ENCODE results near the gene VILL.
"Not testable (repeated sequence)": the region's sequence is repeated elsewhere in the genome, so short reads cannot be mapped to it uniquely, and the experiment has no call there.

VILL gene

GRCh38 chr3:37986479-37987314, 3.9 kb upstream of the VILL start:
- no peak for DNase-seq (ENCODE audit: low spot score)

- DNase-seq (ENCODE audit: low spot score) = no peak
Observed at GRCh38 chr3:37987315-37987697, 3.3 kb upstream of the VILL start.

DNA sequence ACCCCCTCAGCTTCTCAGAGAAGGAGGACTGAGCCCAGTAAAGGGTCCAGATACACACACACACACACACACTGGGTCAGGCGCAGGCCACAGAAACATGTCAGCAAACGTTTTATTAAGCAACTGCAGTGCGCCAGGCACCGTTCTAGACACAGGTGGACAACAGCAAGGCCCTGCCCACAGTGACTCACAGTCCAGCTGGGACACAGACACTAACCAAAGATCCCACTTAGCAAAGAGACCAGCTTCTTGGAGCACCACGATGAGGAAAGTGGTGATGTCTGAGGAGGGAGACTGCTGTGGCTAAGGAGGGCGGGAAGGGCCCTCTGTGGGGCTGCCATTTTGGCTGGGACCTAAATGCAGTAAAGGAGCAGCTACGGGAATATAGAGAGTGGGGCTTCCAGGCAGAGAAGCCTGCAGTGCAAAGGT, 2.8 kb upstream of the VILL start:
- DNase-seq (ENCODE audit: low spot score) = no peak

- DNase-seq (ENCODE audit: low spot score) = not testable (repeated sequence)
Observed at GRCh38 chr3:37988376-37988775, 2.2 kb upstream of the VILL start.

DNA sequence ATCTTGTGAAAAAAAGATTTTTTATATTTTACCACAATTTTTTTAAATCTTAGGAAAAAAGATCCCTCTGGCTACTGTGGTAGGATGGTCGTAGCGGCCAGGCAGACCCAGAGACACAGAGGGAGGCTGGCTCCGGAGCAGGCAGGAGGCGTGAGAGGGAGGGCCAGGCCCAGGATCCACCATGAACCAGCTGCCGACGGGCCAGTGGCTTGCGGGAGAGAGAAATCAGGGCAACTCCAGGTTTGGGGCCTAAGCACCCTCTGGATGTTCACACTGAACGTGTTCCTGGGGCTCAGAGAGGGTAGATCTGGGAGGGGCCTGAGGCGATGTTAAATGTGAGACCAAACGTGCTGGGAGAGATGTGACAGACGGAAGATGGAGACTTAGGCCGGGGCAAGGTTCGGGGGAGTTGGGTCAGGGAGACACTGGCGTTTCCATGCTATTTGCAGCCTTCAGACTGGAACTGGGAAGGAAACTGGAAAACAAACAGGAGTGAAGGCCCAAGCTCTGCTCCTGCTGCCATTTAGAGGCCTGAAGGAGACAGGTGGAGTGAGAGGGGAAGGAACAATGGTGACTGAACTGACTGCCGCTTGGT, 1.6 kb upstream of the VILL start:
- DNase-seq (ENCODE audit: low spot score) = no peak

- no peak for DNase-seq (ENCODE audit: low spot score)
Observed at GRCh38 chr3:37989821-37990480, 635 bp upstream of the VILL start.

GRCh38 chr3:37991109-37991508, 523 bp downstream of the VILL start:
- DNase-seq (ENCODE audit: low spot score) = no peak

DNA sequence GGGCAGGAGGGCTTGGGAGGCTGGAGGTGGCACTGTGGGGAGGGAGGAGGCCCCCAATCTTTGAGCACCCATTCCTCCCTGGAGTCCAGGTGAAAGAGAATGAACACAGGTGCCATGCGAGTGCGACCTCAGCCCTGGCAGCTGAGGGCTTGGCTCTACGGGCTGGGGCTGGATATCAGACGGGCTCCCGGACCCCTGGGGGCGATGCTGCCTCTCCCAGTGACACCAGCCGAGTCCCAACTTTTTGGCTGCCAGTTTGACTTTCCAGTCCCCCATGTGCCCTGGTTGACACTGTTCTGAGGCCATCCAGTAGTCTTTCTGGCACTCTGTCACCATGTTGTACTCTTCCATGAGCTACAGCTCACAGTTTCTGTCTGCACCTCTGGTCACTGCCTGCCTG, 1.2 kb downstream of the VILL start:
- no peak for DNase-seq (ENCODE audit: low spot score)

GRCh38 chr3:37992271-37993066, 1.9 kb downstream of the VILL start:
- DNase-seq (ENCODE audit: low spot score) = no peak

- DNase-seq (ENCODE audit: low spot score) = no peak
Observed at GRCh38 chr3:37993067-37993455, 2.5 kb downstream of the VILL start.

DNA sequence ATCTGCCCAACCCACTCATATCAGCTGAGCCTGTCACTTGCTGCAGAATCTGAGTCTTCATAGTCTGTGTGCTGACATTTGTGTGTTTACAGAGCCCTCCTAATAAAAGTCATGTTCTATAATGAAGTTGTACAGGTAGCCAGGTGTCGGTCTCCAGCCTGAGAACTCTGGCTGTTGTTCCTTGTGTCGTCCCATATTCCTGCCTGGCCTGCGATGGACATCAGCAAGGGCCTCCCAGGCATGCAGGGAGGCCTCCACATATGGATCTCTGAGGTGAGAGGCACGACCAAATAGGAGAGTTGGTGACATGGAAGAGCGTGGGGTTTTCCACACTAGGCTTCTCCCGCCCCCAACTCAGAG, 2.9 kb downstream of the VILL start:
- DNase-seq (ENCODE audit: low spot score) = no peak

DNA sequence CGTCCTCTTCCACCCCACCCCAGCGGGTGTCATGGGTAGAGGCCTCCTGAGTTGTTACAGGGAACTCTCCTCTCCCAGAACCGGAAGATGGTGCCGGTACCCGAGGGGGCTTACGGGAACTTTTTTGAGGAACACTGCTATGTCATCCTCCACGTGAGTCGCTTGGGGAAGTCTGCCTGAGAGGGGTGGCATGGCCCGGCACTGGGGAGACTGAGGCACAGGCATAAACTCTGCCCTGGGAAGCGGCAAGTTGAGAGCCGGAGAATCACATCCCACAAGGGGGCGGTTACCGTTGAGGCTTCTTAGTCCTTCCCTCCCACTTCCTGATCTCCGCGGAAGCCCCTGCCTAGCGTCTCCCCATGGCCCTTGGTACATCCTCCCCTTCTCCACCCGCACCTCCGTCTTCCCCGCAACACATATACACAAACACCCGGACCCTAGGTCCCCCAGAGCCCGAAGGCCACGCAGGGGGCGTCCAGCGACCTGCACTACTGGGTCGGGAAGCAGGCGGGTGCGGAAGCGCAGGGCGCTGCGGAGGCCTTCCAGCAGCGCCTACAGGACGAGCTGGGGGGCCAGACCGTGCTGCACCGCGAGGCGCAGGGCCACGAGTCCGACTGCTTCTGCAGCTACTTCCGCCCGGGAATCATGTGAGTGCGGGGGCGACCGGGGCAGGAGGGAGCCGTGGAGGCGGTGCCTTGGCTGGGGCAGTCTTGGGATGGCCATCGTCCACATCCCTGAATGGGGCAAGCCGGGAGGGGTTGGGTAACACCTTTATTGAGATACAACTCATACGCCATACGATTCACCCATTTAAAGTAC, 3.4 kb downstream of the VILL start:
- DNase-seq (ENCODE audit: low spot score) = peak; percentile 43

DNA sequence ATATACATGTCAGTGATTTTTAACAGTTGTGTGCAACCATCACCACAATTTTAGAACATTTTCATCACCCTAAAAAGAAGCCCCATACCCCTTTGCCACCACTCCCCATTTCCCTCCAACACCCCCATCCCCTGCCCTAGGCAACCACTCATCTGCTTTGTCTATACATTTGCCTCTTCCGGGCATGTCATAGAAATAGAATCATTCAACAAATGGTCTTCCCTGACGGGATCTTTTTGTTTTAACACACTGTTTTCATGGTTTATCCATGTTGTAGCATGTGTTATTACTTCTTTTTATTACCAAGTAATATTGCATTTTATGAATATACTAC, 4.0 kb downstream of the VILL start:
- no peak for DNase-seq (ENCODE audit: low spot score)

GRCh38 chr3:37995652-37996641, 5.4 kb downstream of the VILL start:
- no peak for DNase-seq (ENCODE audit: low spot score)

- no peak for DNase-seq (ENCODE audit: low spot score)
Observed at GRCh38 chr3:37996785-37997301, 6.3 kb downstream of the VILL start.

DNA sequence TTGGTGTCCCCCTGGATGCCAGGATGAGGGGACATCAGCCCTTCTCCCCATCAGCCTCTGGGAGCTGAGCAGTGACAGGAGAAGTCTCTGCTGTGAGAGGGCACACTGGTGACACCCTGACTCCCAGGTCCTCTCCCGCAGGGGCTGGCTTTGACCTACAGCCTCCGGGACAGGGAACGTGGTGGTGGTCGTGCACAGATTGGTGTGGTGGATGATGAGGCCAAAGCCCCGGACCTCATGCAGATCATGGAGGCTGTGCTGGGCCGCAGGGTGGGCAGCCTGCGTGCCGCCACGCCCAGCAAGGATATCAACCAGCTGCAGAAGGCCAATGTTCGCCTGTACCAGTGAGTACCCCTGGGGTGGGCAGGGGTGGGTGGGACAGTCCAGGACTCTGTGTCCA, 6.8 kb downstream of the VILL start:
- DNase-seq (ENCODE audit: low spot score) = no peak

DNA sequence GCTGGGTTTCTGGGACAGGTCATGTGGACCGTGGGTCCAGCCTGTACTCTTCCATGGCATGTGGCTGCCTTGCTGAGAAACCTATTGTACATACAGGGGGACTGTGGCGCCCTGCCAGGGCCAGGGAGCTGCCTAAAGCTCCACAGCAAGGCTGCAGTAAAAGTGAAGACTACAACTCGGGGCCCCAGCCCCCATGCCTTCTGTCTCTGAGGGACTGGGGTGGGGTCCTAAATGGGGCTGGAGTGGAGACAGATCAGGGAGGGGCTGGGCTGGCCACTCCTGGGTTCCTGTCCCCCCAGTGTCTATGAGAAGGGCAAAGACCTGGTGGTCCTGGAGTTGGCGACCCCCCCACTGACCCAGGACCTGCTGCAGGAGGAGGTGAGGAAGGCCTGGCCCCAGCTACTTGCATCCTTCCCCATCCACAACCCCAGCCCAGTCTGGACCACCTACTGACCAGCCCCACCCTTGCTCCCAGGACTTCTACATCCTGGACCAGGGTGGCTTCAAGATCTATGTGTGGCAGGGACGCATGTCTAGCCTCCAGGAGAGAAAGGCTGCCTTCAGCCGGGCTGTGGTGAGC, 7.3 kb downstream of the VILL start:
- DNase-seq (ENCODE audit: low spot score) = no peak

DNA sequence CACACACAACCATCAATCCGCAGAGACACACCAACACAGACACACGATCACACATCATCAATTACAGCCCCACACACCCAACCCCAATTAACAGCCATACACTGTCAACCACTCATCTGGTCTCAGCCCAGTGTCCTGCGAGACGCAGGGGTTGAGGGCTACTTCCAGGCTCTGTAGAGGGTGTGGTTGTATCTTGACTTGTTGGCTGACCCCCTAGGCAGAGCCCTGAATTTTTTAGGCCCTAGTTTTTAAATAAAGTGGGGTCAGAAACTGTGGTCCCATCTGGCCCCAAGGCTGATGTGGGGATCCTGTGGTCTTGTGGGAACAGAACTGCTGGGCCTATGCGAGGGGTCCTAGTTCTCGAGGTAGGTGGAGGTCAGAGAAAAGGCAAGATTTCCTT, 9.2 kb downstream of the VILL start:
- no peak for DNase-seq (ENCODE audit: low spot score)

DNA sequence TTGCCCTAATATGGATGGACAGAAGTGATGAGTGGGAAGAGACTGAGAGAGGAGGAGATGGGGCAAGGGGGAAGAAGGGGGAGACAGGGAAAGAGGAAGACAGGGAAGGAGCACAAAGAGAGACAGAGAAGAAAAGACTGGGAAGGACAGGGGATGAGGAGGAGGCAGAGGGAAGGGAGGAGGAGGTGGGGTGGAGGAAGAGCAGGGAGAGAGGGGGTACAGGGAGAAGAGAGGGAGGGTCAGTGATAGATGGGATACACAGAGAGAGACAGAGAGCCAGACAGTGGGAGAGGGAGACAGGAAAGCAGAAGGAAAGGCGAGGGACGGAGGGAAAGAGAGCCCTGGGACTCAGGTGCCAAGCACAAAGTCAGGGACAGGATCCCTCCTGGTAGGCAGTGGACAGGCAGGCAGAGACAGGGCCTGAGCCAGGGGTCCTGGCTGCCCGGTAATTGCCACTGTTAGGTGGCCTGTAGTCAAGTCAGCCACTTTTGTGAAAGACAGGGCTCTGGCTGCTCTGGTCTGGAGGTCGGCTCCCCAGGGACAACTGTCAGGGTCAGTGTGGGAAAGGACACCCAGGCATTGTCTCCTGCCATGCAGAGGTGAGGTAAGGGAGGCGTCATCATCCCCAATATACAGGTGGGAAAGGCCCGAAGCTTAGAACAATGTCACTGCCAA, 9.8 kb downstream of the VILL start:
- no peak for DNase-seq (ENCODE audit: low spot score)
